GM06990 (cell line): Measurements from ENCODE around the gene ROBO1.
A peak's percentile ranks its signal among the peaks of the same experiment; 100 is the strongest.

Experiments used
- DNase-seq: peaks from one replicate; pipeline ENCODE4 v3.0.0-alpha.2; 2011; ENCODE audit not compliant: insufficient read length; ENCODE audit errors: extremely low read depth
- H3K27me3 ChIP-seq: replicated peaks from 2 replicates; pipeline ENCODE4 v1.6.0; 2011; ENCODE audit warnings: low read length; ENCODE audit not compliant: control insufficient read depth, insufficient read depth
- H3K36me3 ChIP-seq: 2 replicates; pipeline ENCODE4 v1.5.1; 2011; ENCODE audit warnings: low read length; ENCODE audit not compliant: control insufficient read depth, insufficient read depth
- H3K4me3 ChIP-seq: replicated peaks from 2 replicates; pipeline ENCODE4 v1.5.1; 2011; ENCODE audit warnings: low read depth, mild to moderate bottlenecking, control low read depth, low read length
- CTCF ChIP-seq: IDR thresholded peaks from 2 replicates; pipeline ENCODE4 v1.5.1; 2011; ENCODE audit warnings: low read length, control low read depth, mild to moderate bottlenecking, inconsistent platforms; ENCODE audit not compliant: insufficient read depth, poor library complexity, severe bottlenecking

Gene ROBO1

GRCh38 chr3:79111375-79112052 is 656.3 kb downstream of the ROBO1 start:
- no peaks in the 10 kb centered on the region for H3K36me3 ChIP-seq
- TF ChIP-seq CTCF: no peak
- no peak overlapping the region for H3K4me3 ChIP-seq
- no peak for DNase-seq
- H3K27me3 ChIP-seq: no peaks in the 10 kb centered on the region

- DNase-seq: no peak
Observed at GRCh38 chr3:79109754-79110153, 658.0 kb downstream of the ROBO1 start.

GRCh38 chr3:79103307-79103706 is 664.5 kb downstream of the ROBO1 start:
- H3K4me3 ChIP-seq: no peak overlapping the region
- no peaks in the 10 kb centered on the region for H3K36me3 ChIP-seq
- no peak for DNase-seq
- TF ChIP-seq CTCF: no peak
- H3K27me3 ChIP-seq: no peaks in the 10 kb centered on the region

More at GRCh38 chr3:79109754-79110153, 658.0 kb downstream of the ROBO1 start:
- no peaks in the 10 kb centered on the region for H3K36me3 ChIP-seq
- no peaks in the 10 kb centered on the region for H3K27me3 ChIP-seq
- no peak overlapping the region for H3K4me3 ChIP-seq
- no peak for TF ChIP-seq CTCF

GRCh38 chr3:79097964-79098660 is 669.7 kb downstream of the ROBO1 start:
- no peak for TF ChIP-seq CTCF
- no peak for DNase-seq
- Histone ChIP-seq H3K36me3 (no peaks in the 10 kb centered on the region), H3K27me3 (no peaks in the 10 kb centered on the region), H3K4me3 (no peak overlapping the region)

GRCh38 chr3:79094654-79095053 is 673.1 kb downstream of the ROBO1 start:
- no peak for DNase-seq
- Histone ChIP-seq H3K4me3 (no peak overlapping the region), H3K36me3 (no peaks in the 10 kb centered on the region), H3K27me3 (no peaks in the 10 kb centered on the region)
- no peak for TF ChIP-seq CTCF

- peak; percentile 80 for TF ChIP-seq CTCF
- DNase-seq: no peak
- Histone ChIP-seq H3K27me3 (no peaks in the 10 kb centered on the region), H3K4me3 (no peak overlapping the region), H3K36me3 (no peaks in the 10 kb centered on the region)
Observed at GRCh38 chr3:79086514-79086913, 681.3 kb downstream of the ROBO1 start.
